GM12892 (cell line): ENCODE results near the gene AKR1E2.

Experiments
- POLR2A ChIP-seq: IDR thresholded peaks from 2 replicates; pipeline ENCODE4 v1.6.1; 2011; ENCODE audit warnings: low read depth, low read length, control low read depth
- POLR2AphosphoS5 ChIP-seq: IDR thresholded peaks from 2 replicates; pipeline ENCODE4 v1.6.1; 2011; ENCODE audit warnings: low read depth, low read length, control low read depth

DNA sequence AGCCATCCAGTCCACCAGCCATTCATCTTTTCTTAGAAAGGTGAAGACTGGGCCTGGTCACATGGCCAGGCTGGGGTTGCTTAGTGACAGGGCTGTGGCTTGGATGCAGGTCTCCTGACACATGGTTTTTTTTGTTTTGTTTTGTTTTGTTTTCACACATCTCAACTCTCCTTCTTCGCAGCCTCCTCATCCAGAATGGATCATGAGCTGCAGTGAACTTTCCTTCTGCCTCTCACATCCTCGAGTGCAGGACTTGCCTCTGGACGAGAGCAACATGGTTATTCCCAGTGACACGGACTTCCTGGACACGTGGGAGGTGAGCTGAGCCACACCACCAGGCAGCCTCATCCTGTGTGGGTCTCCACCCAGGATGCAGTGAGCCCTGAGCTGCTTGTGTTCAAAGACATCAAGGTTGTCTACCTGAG is 9.5 kb downstream of the AKR1E2 start:
- no peak for TF ChIP-seq POLR2A
- no peak for TF ChIP-seq POLR2AphosphoS5
